Kidney epithelial cell (primary cell): ENCODE data around the gene PODNL1. TPM values are rescaled to one million over a fixed set of nuclear protein-coding genes. Genes with fewer than 3 reads are reported as not detected.

Source experiments
- DNase-seq: peaks from one replicate; pipeline ENCODE4 v3.0.0-alpha.2; 2010; ENCODE audit warnings: low read depth
- H3K27me3 ChIP-seq: 2 replicates; pipeline ENCODE4 v1.6.0; 2011; ENCODE audit warnings: low read length; ENCODE audit not compliant: control insufficient read depth, insufficient read depth
- H3K36me3 ChIP-seq: 2 replicates; pipeline ENCODE4 v1.5.1; 2011; ENCODE audit warnings: low read length; ENCODE audit not compliant: control insufficient read depth, insufficient read depth
- H3K4me3 ChIP-seq: 2 replicates; pipeline ENCODE4 v1.5.1; 2011; ENCODE audit warnings: low read depth, mild to moderate bottlenecking, control low read depth, low read length
- total RNA-seq: library from RNA; depleted of rRNA; stranded (reverse); fragments of >200 nt; gene quantifications from 2 replicates; pipeline ENCODE4 v1.2.3, GENCODE V29; 2015
- TF ChIP-seq, protein P1 (sequence below): IDR thresholded peaks from 2 replicates; pipeline ENCODE4 v1.5.1; 2011; ENCODE audit warnings: mild to moderate bottlenecking, moderate library complexity, low read length, control low read depth, inconsistent platforms; ENCODE audit not compliant: insufficient read depth, poor library complexity, severe bottlenecking

PODNL1 gene
- total RNA-seq, 1 donor from 2014 or later = not detected

GRCh38 chr19:13908674-13909073, 29.5 kb downstream of the PODNL1 start:
- DNase-seq = no peak
- H3K36me3 ChIP-seq = peaks cover 2% of the 10 kb centered on the region
- no peak overlapping the region for H3K4me3 ChIP-seq
- no peaks in the 10 kb centered on the region for H3K27me3 ChIP-seq
- TF ChIP-seq, protein P1, sequence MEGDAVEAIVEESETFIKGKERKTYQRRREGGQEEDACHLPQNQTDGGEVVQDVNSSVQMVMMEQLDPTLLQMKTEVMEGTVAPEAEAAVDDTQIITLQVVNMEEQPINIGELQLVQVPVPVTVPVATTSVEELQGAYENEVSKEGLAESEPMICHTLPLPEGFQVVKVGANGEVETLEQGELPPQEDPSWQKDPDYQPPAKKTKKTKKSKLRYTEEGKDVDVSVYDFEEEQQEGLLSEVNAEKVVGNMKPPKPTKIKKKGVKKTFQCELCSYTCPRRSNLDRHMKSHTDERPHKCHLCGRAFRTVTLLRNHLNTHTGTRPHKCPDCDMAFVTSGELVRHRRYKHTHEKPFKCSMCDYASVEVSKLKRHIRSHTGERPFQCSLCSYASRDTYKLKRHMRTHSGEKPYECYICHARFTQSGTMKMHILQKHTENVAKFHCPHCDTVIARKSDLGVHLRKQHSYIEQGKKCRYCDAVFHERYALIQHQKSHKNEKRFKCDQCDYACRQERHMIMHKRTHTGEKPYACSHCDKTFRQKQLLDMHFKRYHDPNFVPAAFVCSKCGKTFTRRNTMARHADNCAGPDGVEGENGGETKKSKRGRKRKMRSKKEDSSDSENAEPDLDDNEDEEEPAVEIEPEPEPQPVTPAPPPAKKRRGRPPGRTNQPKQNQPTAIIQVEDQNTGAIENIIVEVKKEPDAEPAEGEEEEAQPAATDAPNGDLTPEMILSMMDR = no peak

DNA sequence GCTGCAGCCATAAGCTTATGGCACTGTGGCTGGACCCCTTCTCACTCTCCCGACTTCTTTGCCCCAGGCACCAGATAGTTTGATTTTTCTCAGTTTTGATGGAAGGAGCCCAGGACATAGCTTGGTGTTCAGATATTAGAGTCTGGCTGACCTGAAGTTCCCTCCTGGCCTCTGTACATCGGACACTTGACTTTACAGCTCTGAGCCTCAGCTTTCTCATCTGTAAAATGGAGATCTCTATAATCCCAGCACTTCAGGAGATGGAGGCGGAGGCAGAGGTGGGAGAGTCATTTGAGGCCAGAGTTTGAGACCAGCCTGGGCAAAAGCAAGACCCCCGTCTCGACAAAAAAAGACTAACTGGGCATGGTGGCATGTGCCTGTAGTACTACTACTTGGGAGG, 31.3 kb downstream of the PODNL1 start:
- TF ChIP-seq, protein P1 = no peak
- no peak for DNase-seq
- Histone ChIP-seq H3K36me3 (peaks cover 2% of the 10 kb centered on the region), H3K4me3 (peak overlapping the region; percentile 86), H3K27me3 (no peaks in the 10 kb centered on the region)

DNA sequence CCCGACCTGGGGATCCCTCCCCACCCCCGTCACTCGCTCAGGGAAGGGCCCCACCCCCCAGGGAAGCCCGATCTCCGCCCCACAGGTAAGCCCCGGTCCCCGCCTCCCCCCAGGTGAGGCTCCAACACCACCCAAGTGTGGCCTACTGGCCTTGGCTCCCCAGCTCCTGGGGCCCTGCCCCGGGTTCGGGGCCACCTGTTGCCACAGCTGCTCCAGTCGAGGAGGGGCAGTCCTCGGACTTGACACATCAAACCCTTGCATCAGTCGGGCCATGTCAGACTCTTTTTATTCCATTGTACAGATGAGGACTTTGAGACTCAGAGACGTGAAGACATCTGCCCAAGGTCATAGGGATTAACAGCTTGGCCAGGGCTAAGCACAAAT, 31.7 kb downstream of the PODNL1 start:
- no peak for DNase-seq
- peak overlapping the region; percentile 86 for H3K4me3 ChIP-seq
- TF ChIP-seq, protein P1 = no peak
- no peaks in the 10 kb centered on the region for H3K27me3 ChIP-seq
- peaks cover 2% of the 10 kb centered on the region for H3K36me3 ChIP-seq

DNA sequence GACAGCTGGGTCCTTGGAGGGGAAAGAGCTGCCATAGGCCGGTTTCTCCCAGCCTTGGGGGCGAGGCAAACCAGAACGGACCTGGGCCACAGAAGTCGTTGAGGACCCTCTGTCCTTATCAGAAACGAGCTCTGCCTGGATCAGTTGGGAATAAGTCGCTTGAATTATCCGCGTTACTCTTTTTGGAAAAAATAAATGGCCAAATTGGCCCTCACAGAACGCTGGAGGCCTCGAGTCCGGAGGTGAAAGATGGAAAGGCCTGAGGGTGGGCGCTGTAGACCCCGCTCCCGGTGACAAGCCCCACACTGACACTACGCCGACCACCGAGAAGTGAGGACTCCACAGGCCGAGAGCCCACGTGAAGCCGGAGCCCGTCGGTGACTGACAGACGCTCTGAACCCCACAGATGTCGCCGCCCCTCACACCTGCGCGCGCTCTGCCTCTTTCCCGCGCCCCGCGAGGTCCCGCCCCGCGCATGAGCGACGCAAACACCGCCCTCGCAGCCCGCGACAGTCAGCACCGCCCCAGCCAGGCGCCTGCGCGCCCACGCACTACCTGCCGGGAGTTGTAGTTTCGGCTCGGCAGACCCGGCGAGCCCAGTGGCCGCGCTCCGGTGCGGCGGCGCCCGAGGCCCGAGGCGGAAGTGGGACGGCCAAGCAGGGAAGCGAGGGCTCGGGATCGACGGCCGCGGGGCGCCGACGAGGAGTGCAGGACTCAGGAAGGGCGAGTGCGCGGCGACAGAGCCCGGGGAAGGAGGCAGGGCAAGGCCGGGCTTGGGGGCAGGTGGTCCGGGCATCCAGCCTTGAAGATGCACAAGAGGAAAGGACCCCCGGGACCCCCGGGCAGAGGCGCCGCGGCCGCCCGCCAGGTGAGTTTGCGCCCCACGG, 32.3 kb downstream of the PODNL1 start, which contains the start of the genes BRME1 and CC2D1A:
BRME1 (minus strand) TSS at position 484 of the 887 bp plus-strand sequence. CDS start 1,225 bp downstream, outside the sequence.
CC2D1A (plus strand) TSS at position 568 of the 887 bp plus-strand sequence; CDS start at position 809, 241 bp downstream.
- no peaks in the 10 kb centered on the region for H3K27me3 ChIP-seq
- peaks cover 2% of the 10 kb centered on the region for H3K36me3 ChIP-seq
- peak within 1 kb of the TSS; percentile 86 for H3K4me3 ChIP-seq
- TF ChIP-seq, protein P1 = no peak
- peak; percentile 52 for DNase-seq

DNA sequence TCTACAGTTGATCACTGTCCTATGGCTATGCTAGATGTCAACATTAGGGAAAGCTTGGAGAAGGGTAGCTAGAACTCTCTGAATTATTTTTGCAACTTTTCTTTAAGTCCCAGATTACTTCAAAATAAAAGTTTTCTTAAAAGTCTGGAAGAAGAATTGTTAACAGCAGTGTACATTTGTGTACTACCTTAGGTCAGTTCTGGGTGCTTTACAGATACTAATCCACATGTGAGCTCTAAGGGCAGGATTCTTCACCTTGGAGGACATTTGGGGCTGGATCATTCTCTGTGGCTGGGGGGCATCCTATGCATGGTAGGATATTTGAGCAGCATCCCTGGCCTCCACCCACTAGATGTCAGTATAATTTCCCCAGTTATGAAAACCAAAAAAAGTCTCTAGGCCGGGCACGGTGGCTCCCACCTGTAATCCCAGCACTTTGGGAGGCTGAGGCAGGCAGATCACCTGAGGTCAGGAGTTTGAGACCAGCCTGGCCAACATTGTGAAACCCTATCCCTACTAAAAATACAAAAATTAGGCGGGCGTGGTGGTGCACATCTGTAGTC, 35.1 kb downstream of the PODNL1 start:
- no peaks in the 10 kb centered on the region for H3K36me3 ChIP-seq
- TF ChIP-seq, protein P1 = peak; percentile 37
- H3K4me3 ChIP-seq = no peak overlapping the region
- DNase-seq = no peak
- H3K27me3 ChIP-seq = no peaks in the 10 kb centered on the region
